SK-N-SH (cell line): Measurements from ENCODE around the gene RHOA.

Source experiments
- CHD2 ChIP-seq: fragments of 150-350 bp; IDR thresholded peaks from 2 replicates; pipeline ENCODE4 v1.6.1; 2018; ENCODE audit warnings: low read length; ENCODE audit not compliant: partially characterized antibody
- CTCF ChIP-seq: fragments of 200-600 bp; sonication (generic); IDR thresholded peaks from 2 replicates; pipeline ENCODE4 v1.6.1; 2017; ENCODE audit warnings: antibody characterized with exemption, mild to moderate bottlenecking, moderate library complexity
- GABPA ChIP-seq: IDR thresholded peaks from 2 replicates; pipeline ENCODE4 v1.4.0; 2012; ENCODE audit warnings: low read depth, mild to moderate bottlenecking
- MXI1 ChIP-seq: IDR thresholded peaks from 2 replicates; pipeline ENCODE4 v1.6.1; 2012; ENCODE audit warnings: mild to moderate bottlenecking, low read depth, low read length, improper control_type of control experiment
- PBX3 ChIP-seq: IDR thresholded peaks from 2 replicates; pipeline ENCODE4; 2012
- POLR2AphosphoS5 ChIP-seq: IDR thresholded peaks from 2 replicates; pipeline ENCODE4 v1.6.1; 2012; ENCODE audit warnings: low read depth, low read length
- RCOR1 ChIP-seq: fragments of 150-350 bp; IDR thresholded peaks from 2 replicates; pipeline ENCODE4 v1.6.1; 2017; ENCODE audit warnings: antibody characterized with exemption, low read length
- REST ChIP-seq: IDR thresholded peaks from 2 replicates; pipeline ENCODE4 v1.6.1; 2012; ENCODE audit warnings: mild to moderate bottlenecking, low read depth, low read length, moderate library complexity
- TAF1 ChIP-seq: IDR thresholded peaks from 2 replicates; pipeline ENCODE4 v1.6.1; 2012; ENCODE audit warnings: low read depth, mild to moderate bottlenecking, low read length, moderate library complexity, borderline replicate concordance
- YY1 ChIP-seq: IDR thresholded peaks from 2 replicates; pipeline ENCODE4 v1.4.0; 2012; ENCODE audit warnings: low read depth, mild to moderate bottlenecking

GRCh38 chr3:49377483-49377882 is 34.3 kb downstream of the RHOA start:
- TF ChIP-seq CTCF, result no peak
- no peak for TF ChIP-seq REST
- no peak for TF ChIP-seq CHD2
- no peak for TF ChIP-seq TAF1
- no peak for TF ChIP-seq MXI1
- no peak for TF ChIP-seq RCOR1
- no peak for TF ChIP-seq GABPA
- no peak for TF ChIP-seq POLR2AphosphoS5
- TF ChIP-seq YY1, result no peak
- TF ChIP-seq PBX3, result no peak
